ENCODE measurements around the gene ANKRD34A. TPM values are rescaled to one million over a fixed set of nuclear protein-coding genes. Genes with fewer than 3 reads are reported as not detected.

The ANKRD34A gene
- total RNA-seq, 1 experiment from 2014 or later = 0.77 TPM

GRCh38 chr1:145947551-145947950 is 16.8 kb downstream of the ANKRD34A start:
- no peaks in the 10 kb centered on the region for H3K36me3 ChIP-seq (ENCODE audit: control insufficient read depth, insufficient read depth, low read length)
- intact Hi-C loops (cut with micrococcal nuclease; ENCODE audit: unreplicated experiment) = no loop called here
- ChIA-PET CTCF (no interaction called here), POLR2A (no interaction called here)
- no peak overlapping the region for H3K4me3 Mint-ChIP-seq (ENCODE audit: unreplicated experiment)
- H3K27me3 Mint-ChIP-seq (ENCODE audit: insufficient read depth, unreplicated experiment) = no peaks in the 10 kb centered on the region
- H3K27me3 ChIP-seq (replicated peaks; ENCODE audit: control insufficient read depth, insufficient read depth, low read length) = no peaks in the 10 kb centered on the region
- no peak for DNase-seq
- no peaks in the 10 kb centered on the region for H3K4me1 Mint-ChIP-seq (ENCODE audit: low read depth, unreplicated experiment)
- H3K4me1 ChIP-seq = no peaks in the 10 kb centered on the region
- H3K9me3 ChIP-seq = no peaks in the 10 kb centered on the region
- BruUV-seq (replicated peaks) = no TSS peak
- H3K4me3 ChIP-seq (ENCODE audit: low read depth, low read length) = no peak overlapping the region
- TF ChIP-seq CTCF (IDR thresholded peaks at IDR 0.05; ENCODE audit: insufficient read depth in 1 of 2, low read depth in 1 of 2, low read length in 1 of 2, severe bottlenecking in 1 of 2, unreplicated experiment in 1 of 2) = no peak
- H3K27ac Mint-ChIP-seq (ENCODE audit: unreplicated experiment) = no peak overlapping the region
- H3K9me3 Mint-ChIP-seq (ENCODE audit: unreplicated experiment) = no peaks in the 10 kb centered on the region
- H3K36me3 Mint-ChIP-seq (ENCODE audit: insufficient read depth, unreplicated experiment) = no peaks in the 10 kb centered on the region

- intact Hi-C loops (cut with micrococcal nuclease; ENCODE audit: unreplicated experiment) = no loop called here
- Histone ChIP-seq H3K9me3 (no peaks in the 10 kb centered on the region), H3K36me3 (ENCODE audit: control insufficient read depth, insufficient read depth, low read length) (no peaks in the 10 kb centered on the region), H3K4me1 (no peaks in the 10 kb centered on the region), H3K27me3 (replicated peaks; ENCODE audit: control insufficient read depth, insufficient read depth, low read length) (no peaks in the 10 kb centered on the region), H3K4me3 (ENCODE audit: low read depth, low read length) (no peak overlapping the region)
- POLR2A ChIA-PET = no interaction called here
- no TSS peak for BruUV-seq (replicated peaks)
- Mint-ChIP-seq H3K4me3 (ENCODE audit: unreplicated experiment) (no peak overlapping the region), H3K9me3 (ENCODE audit: unreplicated experiment) (no peaks in the 10 kb centered on the region), H3K4me1 (ENCODE audit: low read depth, unreplicated experiment) (no peaks in the 10 kb centered on the region), H3K27ac (ENCODE audit: unreplicated experiment) (no peak overlapping the region), H3K36me3 (ENCODE audit: insufficient read depth, unreplicated experiment) (no peaks in the 10 kb centered on the region), H3K27me3 (ENCODE audit: insufficient read depth, unreplicated experiment) (no peaks in the 10 kb centered on the region)
- DNase-seq = no peak
- CTCF ChIA-PET = no interaction called here
- no peak for TF ChIP-seq CTCF (IDR thresholded peaks at IDR 0.05; ENCODE audit: insufficient read depth in 1 of 2, low read depth in 1 of 2, low read length in 1 of 2, severe bottlenecking in 1 of 2, unreplicated experiment in 1 of 2)
Observed at GRCh38 chr1:145946477-145946986, 17.8 kb downstream of the ANKRD34A start.

- H3K4me1 ChIP-seq = no peaks in the 10 kb centered on the region
- H3K36me3 Mint-ChIP-seq (ENCODE audit: insufficient read depth, unreplicated experiment) = no peaks in the 10 kb centered on the region
- TF ChIP-seq CTCF (IDR thresholded peaks at IDR 0.05; ENCODE audit: insufficient read depth in 1 of 2, low read depth in 1 of 2, low read length in 1 of 2, severe bottlenecking in 1 of 2, unreplicated experiment in 1 of 2) = no peak
- POLR2A ChIA-PET = no interaction called here
- H3K9me3 ChIP-seq = no peaks in the 10 kb centered on the region
- DNase-seq = no peak
- no peak overlapping the region for H3K27ac Mint-ChIP-seq (ENCODE audit: unreplicated experiment)
- CTCF ChIA-PET = interaction anchor here (0.6 to 1.1 kb wide), 2 partner anchors 53 to 99 kb away, joined by 3 read pairs; partner anchors contain the start of gene NUDT17
- H3K4me3 ChIP-seq (ENCODE audit: low read depth, low read length) = no peak overlapping the region
- no peak overlapping the region for H3K4me3 Mint-ChIP-seq (ENCODE audit: unreplicated experiment)
- H3K27me3 Mint-ChIP-seq (ENCODE audit: insufficient read depth, unreplicated experiment) = no peaks in the 10 kb centered on the region
- H3K4me1 Mint-ChIP-seq (ENCODE audit: low read depth, unreplicated experiment) = no peaks in the 10 kb centered on the region
- no TSS peak for BruUV-seq (replicated peaks)
- H3K36me3 ChIP-seq (ENCODE audit: control insufficient read depth, insufficient read depth, low read length) = no peaks in the 10 kb centered on the region
- no peaks in the 10 kb centered on the region for H3K27me3 ChIP-seq (replicated peaks; ENCODE audit: control insufficient read depth, insufficient read depth, low read length)
- H3K9me3 Mint-ChIP-seq (ENCODE audit: unreplicated experiment) = no peaks in the 10 kb centered on the region
- intact Hi-C loops (cut with micrococcal nuclease; ENCODE audit: unreplicated experiment) = no loop called here
Observed at GRCh38 chr1:145944532-145944931, 19.8 kb downstream of the ANKRD34A start.

All from Caco-2 (cell line).